NCI-H2227 (cell line): ENCODE data around the gene CYBRD1.

Experiments used
- DNase-seq: peaks from one replicate; lab custom pipeline; 2025; ENCODE audit not compliant: unreplicated experiment; lab: John Stamatoyannopoulos, UW

CYBRD1 gene

DNA sequence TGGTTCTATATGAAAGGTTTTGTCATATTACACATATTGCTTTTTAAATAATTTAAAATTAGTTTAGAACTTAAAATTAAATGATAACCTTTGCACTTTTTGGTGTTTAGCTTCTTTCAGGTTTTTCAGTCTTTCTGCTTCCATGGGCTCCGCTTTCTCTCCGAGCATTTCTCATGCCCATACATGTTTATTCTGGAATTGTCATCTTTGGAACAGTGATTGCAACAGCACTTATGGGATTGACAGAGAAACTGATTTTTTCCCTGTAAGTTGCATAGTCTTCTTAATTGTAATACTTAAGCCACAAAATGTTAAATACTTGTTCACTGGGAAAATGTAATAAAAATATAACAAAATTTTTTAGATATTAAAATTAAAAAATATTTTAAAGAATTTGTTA lies 31.0 kb downstream of the CYBRD1 start:
- DNase-seq = no peak

DNA sequence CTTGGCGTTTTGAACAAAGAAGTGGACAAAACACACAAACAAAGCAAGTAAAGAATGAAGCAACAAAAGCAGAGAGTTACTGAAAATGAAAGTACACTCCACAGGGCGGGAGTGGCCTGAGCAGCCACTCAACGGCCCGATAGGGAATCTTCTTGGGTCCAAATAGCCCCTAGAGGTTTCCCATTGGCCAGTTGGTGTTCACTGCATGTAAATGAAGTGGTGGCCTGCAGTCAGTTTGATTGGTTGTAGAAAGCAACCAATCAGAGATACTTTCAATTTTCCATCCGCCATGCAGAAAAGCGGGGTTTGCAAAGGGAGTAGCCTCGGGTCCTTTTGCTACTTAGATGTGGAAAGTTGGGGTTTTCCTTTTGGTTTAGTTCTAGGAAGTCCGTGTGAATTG lies 31.6 kb downstream of the CYBRD1 start:
- DNase-seq = peak; percentile 97

DNA sequence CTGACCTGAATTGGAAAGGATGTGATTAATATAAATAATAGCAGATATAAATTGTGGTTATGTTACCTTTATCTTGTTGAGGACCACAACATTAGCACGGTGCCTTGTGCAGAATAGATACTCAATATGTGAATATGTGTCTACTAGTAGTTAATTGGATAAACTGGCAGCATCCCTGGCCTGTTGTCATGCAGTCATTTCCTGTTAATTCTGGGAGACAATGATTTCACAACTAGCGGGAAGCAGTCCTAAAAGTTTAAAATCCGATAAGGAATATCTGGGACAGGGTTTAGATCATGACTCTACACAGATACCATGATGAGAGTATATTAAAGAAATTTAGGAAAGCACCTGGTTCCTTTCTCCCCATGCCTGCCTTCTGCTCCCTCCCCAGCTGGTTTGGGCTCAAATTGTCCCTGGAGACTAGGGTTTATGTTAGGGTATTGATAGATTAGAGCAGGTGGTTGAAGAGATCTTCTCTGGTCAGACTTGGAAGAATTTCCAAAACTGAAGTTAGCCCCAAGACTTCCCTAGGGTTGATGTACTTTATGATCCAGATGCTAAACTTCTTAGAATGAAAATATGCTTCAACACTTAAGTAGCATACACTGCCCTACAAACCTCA lies 32.8 kb downstream of the CYBRD1 start:
- DNase-seq = no peak

DNA sequence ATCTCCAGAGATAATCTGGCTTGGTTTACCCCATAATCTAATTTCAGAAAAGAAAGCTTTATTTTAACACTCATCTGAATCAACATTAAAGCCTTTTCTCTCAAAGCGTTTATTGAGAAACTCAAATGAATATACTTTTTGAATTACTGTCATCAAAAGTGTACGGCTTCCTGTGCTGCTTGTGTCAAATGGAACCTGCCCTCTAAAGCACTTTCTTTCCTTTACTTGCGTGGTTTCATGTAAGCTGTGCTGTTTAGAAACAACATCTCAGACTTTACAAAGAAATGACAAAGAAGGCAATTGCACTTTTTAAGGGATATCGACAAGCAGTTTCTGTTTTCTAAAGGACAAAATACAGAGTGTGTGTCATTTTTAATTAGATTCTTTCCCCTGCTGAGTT lies 35.1 kb downstream of the CYBRD1 start:
- DNase-seq = no peak

DNA sequence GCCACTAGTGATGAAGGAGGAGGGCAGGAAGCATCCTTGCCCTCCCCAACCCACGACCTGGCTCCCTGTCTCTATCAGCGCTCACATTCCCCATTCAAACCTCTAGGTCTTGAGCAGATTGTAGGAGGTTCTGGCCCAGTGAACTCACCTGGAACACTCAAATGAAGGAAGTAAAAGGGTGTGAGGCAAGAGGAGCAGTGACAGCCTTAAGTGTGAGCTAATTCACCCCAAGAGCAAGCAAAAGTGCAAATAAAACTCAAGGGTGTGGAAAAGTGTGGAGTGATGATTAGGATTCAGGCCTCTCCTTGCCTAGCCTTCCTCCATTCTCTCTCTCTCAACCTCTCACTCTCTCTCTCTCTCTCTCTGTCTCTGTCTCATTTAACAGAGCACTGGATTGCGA lies 41.0 kb downstream of the CYBRD1 start:
- no peak for DNase-seq

DNA sequence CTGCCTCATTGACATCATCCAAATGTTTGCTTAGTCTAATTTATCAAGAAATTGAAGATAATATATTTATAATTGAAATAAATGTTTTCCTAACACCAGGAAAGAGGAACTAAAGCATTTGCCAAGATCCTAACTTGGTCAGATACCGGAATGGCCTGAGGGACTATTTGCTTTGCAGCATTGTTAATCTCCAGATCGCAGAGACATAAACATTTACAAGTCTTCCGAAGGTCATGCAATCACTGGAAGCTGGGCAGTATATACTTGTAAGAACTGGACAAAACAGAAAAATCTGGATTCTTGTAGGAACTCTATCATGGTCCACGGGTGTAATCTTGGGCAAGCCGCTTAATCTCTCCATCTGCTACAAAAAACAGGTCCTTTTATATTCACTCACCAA lies 42.2 kb downstream of the CYBRD1 start:
- DNase-seq = no peak

DNA sequence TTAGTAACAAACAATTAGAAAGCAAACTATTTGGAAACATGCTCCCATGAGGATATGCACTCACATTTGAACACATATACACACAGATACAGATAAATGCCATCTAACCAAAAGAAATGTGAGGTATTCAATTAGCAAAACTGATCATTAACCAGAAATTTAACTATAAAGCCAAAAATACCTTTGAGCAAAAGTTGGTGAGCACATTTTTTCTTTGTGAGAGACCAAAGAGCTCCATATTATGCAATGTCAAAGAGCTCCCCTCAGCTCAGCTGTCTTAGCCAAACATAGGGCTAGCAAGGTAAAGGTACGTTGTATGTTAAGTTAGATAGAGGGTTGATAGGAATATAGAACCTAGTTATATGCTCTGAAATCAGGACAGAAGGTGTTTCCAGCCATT lies 43.8 kb downstream of the CYBRD1 start:
- DNase-seq = no peak

DNA sequence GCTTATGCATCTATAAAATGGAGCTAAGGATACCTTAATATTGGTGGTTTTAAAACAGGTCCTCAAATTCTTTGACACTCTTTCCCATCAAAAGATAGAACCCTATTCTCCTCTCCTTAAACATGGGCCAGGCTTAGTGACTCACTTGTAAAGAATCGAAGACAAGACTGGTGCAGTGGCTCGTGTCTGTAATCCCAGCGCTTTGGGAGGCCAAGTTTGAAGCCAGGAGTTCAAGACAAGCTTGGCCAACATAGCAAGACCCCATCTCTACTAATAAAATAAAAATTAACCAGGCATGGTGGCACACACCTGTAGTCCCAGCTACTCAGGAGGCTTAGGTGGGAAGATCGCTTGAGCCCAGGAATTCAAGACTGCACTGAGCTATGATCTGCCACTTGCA lies 44.5 kb downstream of the CYBRD1 start:
- no peak for DNase-seq

DNA sequence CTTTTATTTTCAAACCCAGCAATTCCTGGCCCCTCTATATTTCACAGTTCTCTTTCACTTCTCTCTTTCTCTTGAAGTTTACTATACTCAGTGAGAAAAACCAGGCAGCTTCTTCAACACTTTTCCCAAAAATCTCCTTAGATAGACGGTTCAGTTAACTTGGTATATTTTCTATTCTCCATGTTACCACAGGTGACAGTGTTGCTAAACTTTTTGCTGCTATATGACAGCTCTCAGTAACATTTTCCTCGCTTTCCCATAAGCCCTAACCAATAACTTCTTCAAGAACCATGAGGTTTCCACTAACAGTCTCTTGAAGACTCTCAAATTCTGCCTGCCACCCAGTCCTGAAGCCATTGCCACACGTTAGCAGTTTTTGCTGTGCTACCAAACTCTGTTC lies 45.8 kb downstream of the CYBRD1 start:
- DNase-seq = no peak

DNA sequence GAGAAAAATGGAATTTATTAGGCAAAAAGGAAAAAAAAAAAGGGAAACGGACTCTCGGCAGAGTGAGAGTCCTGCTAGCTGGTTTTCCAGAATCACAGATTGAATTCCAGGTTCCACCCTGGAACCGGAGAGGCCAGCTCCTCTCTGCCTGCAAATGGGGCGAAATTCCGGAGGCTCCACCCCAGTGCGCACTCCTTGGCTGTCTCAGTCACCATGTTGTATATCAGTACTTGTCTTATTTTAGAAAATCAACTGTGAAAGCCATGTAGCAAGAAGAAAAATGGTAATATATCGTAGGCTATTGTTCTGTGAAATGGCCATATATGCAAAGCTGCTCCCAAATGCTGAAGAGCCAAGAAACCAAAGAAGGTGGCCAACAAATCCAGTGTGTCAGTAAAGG lies 49.4 kb downstream of the CYBRD1 start:
- no peak for DNase-seq

DNA sequence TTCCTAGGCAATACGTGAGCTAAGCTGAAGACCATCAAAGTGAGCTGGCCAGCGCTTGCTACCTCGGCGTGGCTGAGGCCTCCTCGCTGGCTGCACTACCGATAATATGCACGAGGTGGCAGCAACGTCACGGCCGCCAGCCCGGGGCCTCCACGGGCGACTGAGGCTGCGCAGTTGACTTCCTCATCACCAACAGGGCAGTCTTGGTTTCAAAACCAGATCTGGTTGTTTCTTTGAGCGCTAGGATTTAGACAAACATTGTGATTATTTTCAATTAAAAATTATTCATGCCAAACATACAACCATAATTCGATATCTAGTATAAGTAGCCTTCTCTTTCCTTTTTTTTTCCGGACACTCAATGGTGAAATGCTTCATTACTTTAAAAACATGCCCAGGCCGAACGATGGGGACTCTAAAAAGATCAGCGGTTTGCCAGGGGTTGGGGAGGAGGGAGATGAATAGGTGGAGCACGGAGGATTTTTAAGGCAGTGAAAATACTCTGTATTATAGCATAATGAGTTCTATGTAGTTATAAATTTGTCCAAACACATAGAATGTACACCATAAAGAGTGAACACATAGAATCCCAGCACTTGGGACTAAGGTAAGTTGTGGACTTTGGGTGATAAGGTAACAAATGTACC lies 52.0 kb downstream of the CYBRD1 start:
- DNase-seq = peak; percentile 94

DNA sequence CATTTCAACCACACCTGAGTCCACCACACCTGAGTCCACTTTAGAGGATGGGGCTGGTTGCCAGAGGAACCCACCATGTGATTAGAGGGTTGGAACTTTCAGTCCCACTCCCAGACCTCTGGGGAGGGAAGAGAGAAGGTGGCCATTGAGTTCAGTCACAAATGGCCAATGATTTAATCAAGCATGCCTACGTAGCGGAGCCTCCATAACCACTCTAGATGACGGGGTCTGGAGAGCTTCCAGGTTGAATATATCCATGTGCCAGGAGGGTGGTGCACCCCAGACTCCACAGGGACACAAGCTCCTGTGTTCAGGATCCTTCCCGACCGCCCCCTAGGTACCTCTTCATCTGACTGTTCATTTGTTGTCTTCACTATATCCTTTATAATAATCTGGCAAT lies 53.3 kb downstream of the CYBRD1 start:
- no peak for DNase-seq

DNA sequence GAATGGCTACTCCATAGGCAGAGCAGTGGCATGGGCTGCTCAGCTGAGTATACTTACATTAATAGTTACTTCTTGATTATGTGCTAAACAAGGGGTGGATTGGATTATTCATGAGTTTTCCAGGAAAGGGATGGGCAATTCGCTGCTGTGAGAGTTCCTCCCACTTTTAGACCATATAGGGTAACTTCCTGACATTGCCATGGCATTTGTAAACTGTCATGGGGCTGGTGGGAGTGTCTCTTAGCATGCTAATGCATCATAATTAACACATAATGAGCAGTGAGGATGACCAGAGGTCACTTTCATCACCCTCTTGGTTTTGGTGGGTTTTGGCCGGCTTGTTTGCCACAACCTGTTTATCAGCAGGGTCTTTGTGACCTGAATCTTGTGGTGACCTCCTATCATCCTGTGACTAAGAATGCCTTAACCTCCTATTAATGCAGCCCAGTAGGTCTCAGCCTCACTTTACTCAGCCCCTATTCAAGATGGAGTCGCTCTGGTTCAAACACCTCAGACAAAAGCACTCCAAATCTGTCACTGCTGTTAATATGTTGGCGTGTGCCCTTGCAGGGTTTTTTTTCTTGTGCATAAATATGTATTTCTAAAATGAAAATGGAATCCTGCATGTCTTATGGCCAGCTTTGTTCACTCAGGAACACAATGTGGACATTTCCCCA lies 56.0 kb downstream of the CYBRD1 start:
- no peak for DNase-seq

DNA sequence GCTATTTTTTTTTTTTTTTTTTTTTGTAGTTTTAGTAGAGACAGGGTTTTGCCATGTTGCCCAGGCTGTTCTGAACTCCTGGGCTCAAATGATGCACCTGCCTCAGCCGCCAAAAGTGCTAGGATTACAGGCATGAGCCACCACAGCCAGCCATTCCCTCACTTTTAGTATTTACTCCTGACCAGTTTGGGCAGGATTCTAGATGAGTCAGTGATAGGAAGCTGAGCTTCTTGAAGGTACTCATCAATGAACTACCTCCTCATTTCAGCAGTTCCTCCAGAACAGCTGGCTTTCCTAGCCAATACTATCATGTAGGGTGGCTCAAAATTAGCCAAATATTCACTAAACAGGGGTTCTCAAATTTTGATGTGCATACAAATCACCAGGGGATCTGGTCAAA lies 57.2 kb downstream of the CYBRD1 start:
- no peak for DNase-seq

DNA sequence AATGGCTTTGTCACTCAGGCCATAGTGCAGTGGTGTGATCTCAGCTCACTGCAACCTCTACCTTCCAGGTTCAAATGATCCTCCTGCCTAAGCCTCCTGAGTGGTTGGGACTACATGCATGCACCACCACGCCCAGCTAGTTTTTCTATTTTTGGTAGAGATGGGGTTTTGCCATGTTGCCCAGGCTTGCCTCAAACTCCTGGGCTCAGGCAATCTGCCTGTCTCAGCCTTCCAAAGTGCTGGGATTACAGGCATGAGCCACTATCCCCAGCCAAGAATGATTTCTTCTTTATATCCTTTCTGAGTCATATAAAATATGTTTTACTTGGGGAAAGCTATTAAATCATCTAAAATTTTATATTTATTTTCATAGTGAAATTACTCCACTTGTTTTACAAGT lies 61.3 kb downstream of the CYBRD1 start:
- no peak for DNase-seq

DNA sequence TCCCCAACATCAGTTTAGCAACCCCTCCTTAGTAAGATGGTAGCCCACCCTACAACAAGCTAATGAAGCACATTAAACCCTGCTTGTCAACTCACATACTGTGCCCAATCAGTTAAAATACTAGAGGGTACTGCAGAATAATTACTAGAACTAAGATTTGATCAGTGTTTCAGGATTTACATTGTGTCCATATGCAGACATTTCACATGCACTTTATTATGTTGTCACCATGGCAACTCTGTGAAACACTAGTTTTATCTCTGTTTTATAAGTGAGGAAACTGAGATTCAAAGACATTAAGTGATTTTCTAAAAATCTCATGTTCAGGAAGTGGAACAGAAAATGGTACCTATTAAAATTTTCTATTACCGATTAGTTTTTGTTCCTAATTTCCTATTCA lies 61.7 kb downstream of the CYBRD1 start:
- no peak for DNase-seq

DNA sequence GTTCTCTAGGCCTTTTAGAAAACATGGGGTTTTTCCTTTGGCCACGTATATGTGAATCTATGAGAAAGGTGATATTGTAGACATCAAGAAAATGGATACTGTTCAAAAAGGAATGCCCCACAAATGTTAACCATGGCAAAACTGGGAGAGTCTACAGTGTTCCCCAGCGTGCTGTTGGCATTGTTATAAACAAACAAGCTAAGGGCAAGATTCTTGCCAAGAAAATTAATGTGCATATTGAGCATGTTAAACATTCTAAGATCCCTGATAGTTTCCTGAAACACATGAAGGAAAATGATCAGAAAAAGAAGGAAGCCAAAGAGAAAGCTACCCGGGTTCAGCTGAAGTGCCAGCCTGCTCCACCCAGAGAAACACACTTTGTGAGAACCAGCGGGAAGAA lies 64.9 kb downstream of the CYBRD1 start:
- no peak for DNase-seq

DNA sequence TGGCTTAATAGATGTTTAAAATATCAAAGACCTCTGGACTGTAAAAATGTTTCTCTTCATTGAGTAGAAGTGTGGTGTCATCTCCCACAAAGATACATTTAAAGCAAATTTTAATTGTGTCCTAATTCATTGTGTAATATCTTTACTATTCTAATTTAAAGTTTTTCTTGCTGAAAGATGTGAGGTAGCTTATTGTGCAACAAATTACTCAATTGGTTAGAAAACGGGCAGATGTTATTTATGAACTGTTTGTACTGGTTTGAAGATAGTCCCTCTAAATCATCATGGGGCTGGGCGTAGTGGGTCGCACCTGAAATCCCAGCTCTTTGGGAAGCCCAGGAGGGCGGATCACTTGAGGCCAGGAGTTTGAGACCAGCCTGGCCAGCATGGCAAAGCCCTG lies 65.3 kb downstream of the CYBRD1 start:
- no peak for DNase-seq

DNA sequence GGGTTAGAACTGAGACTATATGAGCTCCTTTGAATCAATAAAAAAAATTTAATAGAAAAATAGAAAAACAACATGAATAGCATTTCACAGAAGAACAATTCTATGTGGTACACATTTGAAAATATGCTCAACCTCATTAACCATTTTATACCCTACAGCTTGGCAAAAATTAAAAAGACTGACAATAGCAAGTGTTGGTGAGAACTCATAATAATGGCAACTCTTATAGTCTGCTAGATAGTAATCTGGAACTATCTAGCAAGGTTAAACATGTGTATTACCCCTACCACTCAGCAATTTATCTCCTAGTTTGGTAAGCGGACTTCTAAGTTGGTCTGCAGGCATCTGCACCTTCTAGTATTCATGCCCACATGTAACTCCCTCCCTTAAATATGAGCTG lies 67.8 kb downstream of the CYBRD1 start:
- no peak for DNase-seq

DNA sequence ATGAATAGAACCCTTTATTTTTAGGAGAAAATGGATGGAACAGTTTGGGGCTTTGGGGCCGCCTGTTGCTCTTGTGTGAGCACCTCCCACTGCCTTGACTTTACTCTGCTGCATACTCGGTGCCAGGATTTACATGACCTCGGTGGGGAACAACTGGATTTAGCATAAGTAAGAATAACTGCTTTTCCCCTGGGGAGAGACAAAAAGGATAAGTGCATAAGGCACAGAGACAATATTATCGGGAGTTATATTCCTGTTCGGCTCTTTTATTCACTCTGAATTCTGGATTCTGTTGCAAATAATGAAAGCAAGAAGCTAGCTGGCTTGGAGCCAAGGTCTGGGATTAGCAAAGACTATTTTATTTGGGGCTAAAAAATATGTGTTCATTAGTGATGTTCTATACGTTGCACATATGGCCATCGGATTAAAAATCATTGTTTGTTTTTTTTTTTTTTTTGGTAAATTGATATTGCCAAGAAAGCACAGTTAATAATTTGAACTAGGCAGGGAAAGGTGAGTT lies 69.8 kb downstream of the CYBRD1 start:
- DNase-seq = no peak

DNA sequence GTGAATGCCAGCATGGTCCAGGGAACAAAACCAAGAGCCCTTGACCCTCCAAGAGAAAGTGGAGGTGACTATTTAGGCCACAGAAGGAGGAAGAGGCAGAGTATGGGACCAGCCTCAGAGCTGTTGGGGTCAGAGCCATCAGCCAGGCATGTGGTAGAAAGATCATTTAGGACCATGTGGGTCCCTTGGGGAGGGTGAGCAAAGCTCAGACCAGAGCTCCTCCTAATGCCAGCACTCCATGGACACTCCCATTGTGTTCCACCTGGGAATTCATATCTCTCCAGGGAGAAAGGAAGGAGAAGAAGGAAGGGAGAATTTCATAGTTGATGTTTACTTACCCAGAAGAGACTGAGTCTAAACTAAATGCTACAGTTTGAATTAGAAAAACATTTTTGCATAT lies 73.2 kb downstream of the CYBRD1 start:
- DNase-seq = no peak

DNA sequence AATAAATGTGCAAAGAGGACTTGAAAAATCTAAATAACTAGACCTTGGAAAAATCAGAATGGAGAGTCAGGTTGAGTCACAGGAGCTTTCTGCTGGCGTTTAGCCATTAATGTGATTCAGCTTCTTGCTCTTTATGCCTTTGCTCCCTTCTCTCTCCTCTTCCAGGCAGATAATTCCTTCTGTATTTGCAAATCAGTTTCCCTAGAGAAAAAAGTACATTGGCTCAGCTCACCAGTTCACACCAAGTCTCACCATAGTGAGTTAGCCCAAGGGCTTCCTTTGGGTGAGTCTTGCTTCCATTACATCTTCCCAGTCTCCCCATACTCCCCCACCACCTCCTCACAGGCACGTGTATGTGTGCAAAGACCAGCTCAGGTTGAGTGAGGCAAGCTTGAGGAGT lies 73.6 kb downstream of the CYBRD1 start:
- DNase-seq = no peak
